AG09319 (cell line): ENCODE results near the gene TFF3.
A peak's percentile ranks its signal among the peaks of the same experiment; 100 is the strongest.

ENCODE experiments used
- DNase-seq: peaks from one replicate; pipeline ENCODE4 v3.0.0-alpha.2; 2010; ENCODE audit warnings: low read depth; ENCODE audit errors: extremely low read depth
- TF ChIP-seq, protein P1 (sequence below): IDR thresholded peaks from 2 replicates; pipeline ENCODE4 v1.5.1; 2011; ENCODE audit warnings: low read depth, mild to moderate bottlenecking, inconsistent platforms, low read length, moderate library complexity

TFF3 gene

DNA sequence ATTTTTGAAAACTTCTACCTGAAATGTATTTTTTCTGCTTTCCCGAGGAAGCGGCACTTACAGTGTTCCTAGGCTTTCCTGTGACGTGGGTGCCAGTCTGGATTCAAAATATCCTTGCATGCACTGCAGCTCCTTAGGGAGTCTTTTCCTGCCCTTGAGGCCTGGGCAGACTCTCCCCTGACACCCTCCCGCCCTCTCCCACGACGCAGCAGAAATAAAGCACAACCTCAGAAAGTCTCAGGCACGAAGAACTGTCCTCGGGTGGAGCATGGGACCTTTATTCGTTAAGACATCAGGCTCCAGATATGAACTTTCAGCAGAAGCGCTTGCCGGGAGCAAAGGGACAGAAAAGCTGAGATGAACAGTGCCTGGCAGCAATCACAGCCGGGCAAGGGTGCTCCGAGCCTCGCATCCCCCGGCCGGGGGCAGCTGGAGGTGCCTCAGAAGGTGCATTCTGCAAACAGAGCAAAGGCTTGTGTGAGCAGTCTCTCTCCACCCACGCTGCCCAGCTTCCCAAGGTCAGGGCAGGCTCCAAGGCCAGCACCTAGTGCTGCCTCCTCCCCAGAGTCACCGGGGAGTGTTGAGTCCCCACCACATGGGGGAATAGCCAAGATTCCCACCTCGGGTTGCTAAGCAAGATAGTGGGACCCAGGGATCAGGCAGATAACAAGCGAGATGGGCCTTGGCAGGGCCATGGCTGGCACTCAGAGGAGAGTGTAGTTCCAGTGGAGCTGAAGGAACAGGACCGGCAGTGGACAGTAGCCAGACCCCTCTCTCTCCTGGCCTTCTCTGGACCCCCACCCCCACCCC, 3.2 kb downstream of the TFF3 start:
- TF ChIP-seq, protein P1, sequence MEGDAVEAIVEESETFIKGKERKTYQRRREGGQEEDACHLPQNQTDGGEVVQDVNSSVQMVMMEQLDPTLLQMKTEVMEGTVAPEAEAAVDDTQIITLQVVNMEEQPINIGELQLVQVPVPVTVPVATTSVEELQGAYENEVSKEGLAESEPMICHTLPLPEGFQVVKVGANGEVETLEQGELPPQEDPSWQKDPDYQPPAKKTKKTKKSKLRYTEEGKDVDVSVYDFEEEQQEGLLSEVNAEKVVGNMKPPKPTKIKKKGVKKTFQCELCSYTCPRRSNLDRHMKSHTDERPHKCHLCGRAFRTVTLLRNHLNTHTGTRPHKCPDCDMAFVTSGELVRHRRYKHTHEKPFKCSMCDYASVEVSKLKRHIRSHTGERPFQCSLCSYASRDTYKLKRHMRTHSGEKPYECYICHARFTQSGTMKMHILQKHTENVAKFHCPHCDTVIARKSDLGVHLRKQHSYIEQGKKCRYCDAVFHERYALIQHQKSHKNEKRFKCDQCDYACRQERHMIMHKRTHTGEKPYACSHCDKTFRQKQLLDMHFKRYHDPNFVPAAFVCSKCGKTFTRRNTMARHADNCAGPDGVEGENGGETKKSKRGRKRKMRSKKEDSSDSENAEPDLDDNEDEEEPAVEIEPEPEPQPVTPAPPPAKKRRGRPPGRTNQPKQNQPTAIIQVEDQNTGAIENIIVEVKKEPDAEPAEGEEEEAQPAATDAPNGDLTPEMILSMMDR: no peak
- no peak for DNase-seq

DNA sequence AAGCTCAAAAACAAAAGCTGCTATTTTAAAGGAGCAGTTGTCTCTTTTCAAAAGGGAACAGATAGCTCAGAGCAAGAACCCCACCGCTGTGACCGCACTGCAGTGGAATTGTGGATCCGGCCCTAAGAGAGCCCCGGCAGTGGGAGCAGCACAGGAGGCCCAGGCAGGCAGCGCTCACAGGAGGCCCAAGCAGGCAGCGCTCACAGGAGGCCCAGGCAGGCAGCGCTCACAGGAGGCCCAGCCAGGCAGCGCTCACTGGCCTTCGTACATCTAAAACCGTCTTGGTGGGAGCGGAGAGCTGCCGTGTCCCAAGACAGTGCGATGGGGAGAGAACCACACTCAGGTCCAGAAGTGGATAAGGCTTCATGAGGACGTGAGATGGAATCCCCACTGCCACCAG, 4.0 kb downstream of the TFF3 start:
- TF ChIP-seq, protein P1: no peak
- DNase-seq: no peak

DNA sequence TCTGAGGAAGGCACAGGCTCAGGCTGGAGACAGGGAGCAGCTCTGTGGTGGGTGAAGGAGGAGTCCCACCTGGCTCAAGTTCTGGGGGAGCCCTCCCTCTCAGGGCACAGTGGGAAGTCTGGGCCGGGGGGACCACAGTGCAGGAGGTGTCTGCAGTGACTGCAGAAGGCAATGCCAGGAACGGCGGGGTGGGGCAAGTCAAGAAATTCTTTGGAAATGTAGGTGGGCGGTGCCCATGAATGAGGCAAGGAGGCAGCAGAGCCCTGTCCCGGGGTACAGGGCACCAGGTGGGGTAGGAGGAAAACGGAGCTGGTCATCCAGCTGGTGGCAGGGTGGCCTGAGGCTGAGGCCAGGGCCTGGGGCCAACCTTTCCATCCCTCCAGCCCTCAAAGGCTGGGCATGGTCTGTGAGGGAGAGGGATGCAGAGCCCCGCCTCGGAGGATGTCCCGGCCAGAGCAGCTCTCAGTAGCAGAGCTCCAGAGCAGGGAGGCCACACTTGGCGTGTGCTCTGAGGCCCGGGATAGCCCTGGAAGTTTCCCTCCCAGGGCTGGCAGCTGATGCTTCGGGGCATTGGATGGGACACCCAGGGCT, 4.7 kb downstream of the TFF3 start:
- TF ChIP-seq, protein P1: no peak

DNA sequence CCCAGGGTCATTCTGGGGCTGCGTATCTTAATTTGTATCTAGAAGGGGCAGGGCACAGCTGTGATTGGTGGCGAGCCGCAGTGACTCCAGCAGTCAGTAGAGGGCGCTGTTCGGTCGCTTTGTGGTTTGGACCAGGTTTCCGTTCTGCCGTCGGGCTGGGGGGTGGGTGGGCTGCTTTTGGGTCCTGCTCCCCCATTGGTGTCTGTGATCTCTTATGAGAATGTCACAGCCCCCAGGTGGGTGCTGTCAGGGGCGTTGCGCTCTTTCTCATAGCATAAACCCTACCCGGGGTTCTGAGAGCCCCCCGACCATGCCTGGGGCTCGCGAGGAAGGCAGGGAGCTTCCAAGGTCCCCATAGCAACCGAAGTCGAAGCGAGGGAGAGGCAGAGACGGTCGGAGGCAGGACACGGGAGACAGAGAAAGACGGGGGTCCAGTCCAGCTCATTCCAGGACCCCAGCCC, 5.4 kb downstream of the TFF3 start:
- TF ChIP-seq, protein P1: peak; percentile 60

More for the DNA sequence above, 4.7 kb downstream of the TFF3 start:
- DNase-seq: no peak

DNA sequence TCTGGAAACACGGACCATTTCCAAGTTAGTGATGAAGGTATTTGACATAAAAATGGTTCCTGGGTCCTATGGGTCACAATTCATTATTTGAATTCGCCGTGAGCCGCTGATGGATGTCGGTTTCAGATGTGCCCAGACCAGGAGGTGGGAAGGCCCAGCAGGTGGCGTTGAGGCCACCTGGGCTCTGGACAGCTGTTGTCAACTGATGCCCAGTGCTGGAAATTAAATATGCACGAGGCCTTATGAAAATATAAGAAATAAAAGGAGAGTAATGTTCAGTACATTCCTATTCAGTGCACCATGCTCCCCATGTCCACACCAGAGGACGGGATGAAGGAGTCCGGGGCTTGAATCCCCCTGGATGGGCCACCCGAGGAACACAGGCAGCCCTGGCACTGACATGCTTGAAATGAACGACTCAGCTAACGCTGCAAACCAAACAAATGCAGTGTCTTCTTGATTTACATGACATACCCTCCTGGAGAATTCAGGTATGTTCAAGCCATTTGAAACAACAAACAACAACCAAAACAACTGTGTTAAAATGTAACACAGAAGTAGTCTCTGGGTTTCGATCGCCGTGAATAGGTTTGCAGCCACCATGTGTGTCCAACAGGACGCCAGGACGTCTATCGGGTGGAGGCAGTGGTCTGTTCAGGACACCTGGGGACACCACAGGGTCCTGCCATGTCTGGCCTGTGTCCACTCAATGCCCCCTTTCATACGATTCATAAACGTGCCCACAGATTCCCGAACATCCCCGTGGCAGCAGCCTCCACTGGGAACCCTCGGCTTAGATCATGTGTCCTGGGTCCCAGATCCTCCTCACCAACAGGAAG, 6.1 kb downstream of the TFF3 start:
- TF ChIP-seq, protein P1: no peak
- no peak for DNase-seq

More for the DNA sequence above, 5.4 kb downstream of the TFF3 start:
- DNase-seq: no peak

DNA sequence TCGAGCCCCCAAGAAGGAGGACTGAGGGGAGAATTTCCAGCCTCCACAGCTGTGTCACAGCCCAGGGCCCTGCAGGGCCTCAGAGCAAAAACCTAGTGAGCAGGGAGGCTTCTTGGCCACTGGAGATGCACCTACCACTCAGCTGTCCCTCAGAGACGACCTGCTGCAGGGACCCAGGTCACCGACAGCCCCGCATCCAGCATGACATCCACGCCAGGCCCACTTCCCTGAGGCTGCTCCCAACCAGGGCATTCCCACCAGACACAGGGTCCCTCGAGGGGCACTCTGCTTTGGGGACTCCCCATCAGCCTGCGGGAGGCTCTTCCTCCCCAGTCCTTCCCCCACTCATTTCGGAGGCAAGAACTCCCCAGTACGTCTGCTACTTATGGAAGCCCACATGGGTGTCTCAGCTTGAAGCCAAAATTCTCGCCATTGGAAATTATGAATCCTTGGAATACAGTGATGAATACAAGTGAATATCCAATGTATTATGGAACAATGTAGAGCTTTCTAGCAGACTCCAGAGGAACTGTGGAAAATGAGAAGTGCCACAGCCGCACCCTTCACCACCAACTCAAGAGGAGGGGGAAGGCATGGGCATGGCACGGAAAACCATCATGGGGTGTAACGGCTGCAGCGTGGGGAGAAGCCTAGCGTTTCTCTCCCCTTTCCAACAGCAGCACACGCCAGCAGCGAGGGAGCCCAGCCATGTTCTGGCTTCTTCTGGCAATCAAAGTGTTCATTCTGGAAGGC, 6.9 kb downstream of the TFF3 start:
- DNase-seq: no peak
- TF ChIP-seq, protein P1: no peak
